ENCODE results near the gene CACNA1G.

DNA sequence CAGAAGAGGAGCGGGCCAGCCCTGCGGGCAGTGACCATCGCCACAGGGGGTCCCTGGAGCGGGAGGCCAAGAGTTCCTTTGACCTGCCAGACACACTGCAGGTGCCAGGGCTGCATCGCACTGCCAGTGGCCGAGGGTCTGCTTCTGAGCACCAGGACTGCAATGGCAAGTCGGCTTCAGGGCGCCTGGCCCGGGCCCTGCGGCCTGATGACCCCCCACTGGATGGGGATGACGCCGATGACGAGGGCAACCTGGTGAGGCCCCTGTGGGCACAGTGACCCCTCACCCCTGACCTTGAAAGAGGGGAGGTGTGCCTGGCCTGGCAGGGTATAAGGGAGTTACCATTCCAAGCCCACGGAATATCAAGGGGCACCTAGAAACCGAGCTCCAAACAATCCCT lies 39.1 kb downstream of the CACNA1G start:
- TF ChIP-seq CTCF (conservative IDR thresholded peaks at IDR 0.05; ENCODE audit: low read length) (no peak), EZH2phosphoT487 (IDR thresholded peaks at IDR 0.05; ENCODE audit: borderline replicate concordance, low read depth, low read length) (no peak)
